Cardiac atrium fibroblast (primary cell): Measurements from ENCODE around the gene PRR3. TPM values are rescaled to one million over a fixed set of nuclear protein-coding genes. Genes with fewer than 3 reads are reported as not detected.

Experiments
- total RNA-seq: library from RNA; depleted of rRNA; stranded (reverse); fragments of >200 nt; gene quantifications from 2 replicates; pipeline ENCODE4 v1.2.3, GENCODE V29; 2015

The PRR3 gene, protein sequence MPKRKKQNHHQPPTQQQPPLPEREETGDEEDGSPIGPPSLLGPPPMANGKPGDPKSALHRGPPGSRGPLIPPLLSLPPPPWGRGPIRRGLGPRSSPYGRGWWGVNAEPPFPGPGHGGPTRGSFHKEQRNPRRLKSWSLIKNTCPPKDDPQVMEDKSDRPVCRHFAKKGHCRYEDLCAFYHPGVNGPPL
- 3.6 and 4.7 TPM in 2 replicates for total RNA-seq

GRCh38 chr6:30556906-30557682 lies at the start of gene PRR3:
PRR3 (plus strand) TSS chr6:30557295; CDS start chr6:30557345, 50 bp downstream.

DNA sequence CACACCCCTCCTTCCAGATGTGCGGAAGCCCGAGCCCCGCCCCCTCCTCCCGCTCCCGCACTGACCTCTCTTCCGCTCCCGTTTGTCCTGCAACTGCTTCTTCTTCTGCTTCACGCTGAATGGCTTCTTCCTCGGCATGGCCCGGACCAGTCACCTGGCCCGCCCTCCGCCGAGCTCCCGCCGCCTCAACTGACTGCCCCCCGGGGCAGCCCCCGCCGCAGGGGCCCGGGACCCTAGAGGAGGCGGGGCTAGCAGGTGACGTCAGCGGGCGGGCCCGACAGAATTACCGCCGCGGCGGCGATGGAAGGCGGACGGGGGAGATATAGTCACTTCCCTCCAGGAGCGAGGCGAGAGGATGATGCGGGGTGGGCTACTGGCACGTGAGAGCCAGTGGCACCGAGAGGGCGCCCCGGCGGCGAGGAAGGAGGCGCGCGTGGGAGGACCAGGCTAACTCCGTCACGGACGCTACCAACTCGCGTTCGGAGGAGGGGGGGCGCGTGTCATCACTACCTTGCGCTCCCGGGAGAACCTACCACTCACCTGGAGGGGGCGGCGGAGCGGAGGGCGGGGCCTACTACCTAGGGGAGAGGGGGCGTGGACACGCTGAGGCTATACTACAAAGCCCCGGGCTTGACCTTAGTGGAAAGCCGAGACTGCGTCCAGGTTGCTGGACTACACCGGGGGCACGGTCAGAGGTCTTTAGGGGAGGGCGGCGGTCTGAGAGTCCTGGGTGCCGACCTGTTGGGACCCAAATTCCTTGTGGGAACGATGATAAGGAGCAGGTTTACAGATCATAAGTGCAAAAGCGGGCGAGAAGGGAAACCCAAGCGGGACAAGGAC lies 809 bp upstream of the PRR3 start, which contains the start of gene GNL1:
TSS of gene GNL1 (minus strand) at position 424 of the 840 bp plus-strand sequence. CDS start at position 138, 286 bp downstream.

DNA sequence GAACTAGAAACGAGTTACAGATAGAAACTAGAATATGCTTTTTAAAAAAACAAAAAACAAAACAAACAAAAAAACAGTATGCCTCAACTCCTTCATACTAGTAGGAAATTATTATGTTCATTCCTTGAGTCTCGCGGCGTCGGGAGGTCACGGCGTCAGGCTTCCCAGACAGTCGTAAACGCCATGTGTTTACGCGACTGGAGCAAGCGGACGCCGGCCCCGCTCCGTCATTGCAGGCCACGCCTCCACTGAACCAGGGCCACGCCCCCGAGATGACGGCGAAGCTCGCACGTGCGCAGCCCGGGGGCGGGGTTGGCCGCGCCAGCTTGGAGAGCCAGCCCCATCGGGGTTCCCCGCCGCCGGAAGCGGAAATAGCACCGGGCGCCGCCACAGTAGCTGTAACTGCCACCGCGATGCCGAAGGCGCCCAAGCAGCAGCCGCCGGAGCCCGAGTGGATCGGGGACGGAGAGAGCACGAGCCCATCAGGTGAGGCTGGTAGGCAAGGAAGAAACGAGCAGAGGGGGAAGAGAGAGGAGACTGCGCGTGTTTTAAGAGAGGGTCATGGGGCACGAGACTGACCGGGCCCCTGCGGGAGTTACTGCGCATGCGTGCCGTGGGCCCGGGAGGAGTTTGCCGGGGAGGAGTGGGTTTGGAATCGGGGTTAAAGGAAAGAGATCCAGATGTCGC lies 14.1 kb downstream of the PRR3 start, which contains the start of gene ABCF1:
TSS of gene ABCF1 (plus strand) at position 368 of the 687 bp plus-strand sequence. CDS start at position 414, 46 bp downstream.

Other genes starting within 250 kb of the PRR3 start
- 6.2 and 7.2 TPM in 2 replicates for gene TRIM39, start 230.4 kb upstream of the PRR3 start, total RNA-seq
- 23.7 and 34.8 TPM in 2 replicates for gene RPP21, start 212.1 kb upstream of the PRR3 start, total RNA-seq
- gene HLA-E, start 67.8 kb upstream of the PRR3 start, total RNA-seq = 191 and 204 TPM in 2 replicates
- 17.9 and 35.5 TPM in 2 replicates for gene GNL1, start 806 bp upstream of the PRR3 start, total RNA-seq
- gene ABCF1, start 14.1 kb downstream of the PRR3 start, total RNA-seq = 29.2 and 32.1 TPM in 2 replicates
- 20.9 and 27.9 TPM in 2 replicates for gene PPP1R10, start 59.9 kb downstream of the PRR3 start, total RNA-seq
- gene MRPS18B, start 60.5 kb downstream of the PRR3 start, total RNA-seq = 32.7 and 36.8 TPM in 2 replicates
- 1.6 and 2.2 TPM in 2 replicates for gene ATAT1, start 69.6 kb downstream of the PRR3 start, total RNA-seq
- gene C6orf136, start 89.8 kb downstream of the PRR3 start, total RNA-seq = 3.2 and 5.1 TPM in 2 replicates
- 24.0 and 29.4 TPM in 2 replicates for gene DHX16, start 115.7 kb downstream of the PRR3 start, total RNA-seq
- 56.3 and 76.8 TPM in 2 replicates for gene PPP1R18, start 129.3 kb downstream of the PRR3 start, total RNA-seq
- gene NRM, start 133.7 kb downstream of the PRR3 start, total RNA-seq = 8.5 and 9.6 TPM in 2 replicates
- gene MDC1, start 160.0 kb downstream of the PRR3 start, total RNA-seq = 9.1 and 15.3 TPM in 2 replicates
- gene TUBB, start 163.1 kb downstream of the PRR3 start, total RNA-seq = 519 and 546 TPM in 2 replicates
- 91.0 and 118 TPM in 2 replicates for gene FLOT1, start 185.4 kb downstream of the PRR3 start, total RNA-seq
- 188 and 222 TPM in 2 replicates for gene IER3, start 187.3 kb downstream of the PRR3 start, total RNA-seq